ENCODE data around the gene GNG7.
"Not testable (repeated sequence)": the region's sequence is repeated elsewhere in the genome, so short reads cannot be mapped to it uniquely, and the experiment has no call there.

GNG7 gene

GRCh38 chr19:2519482-2519881, 183.0 kb downstream of the GNG7 start:
- no peak for DNase-seq (ENCODE audit: low read depth in 3 of 3, low spot score in 1 of 3)

- not testable (repeated sequence) for DNase-seq (ENCODE audit: low read depth in 3 of 3, low spot score in 1 of 3)
Observed at GRCh38 chr19:2518856-2519255, 183.6 kb downstream of the GNG7 start.

GRCh38 chr19:2517881-2518601, 184.5 kb downstream of the GNG7 start:
- no peak for DNase-seq (ENCODE audit: low read depth in 3 of 3, low spot score in 1 of 3)

- DNase-seq (ENCODE audit: low read depth in 3 of 3, low spot score in 1 of 3), result no peak
Observed at GRCh38 chr19:2516727-2517126, 185.8 kb downstream of the GNG7 start.

- no peak for DNase-seq (ENCODE audit: low read depth in 3 of 3, low spot score in 1 of 3)
Observed at GRCh38 chr19:2514981-2515518, 187.4 kb downstream of the GNG7 start.

GRCh38 chr19:2512523-2513431, 189.7 kb downstream of the GNG7 start:
- DNase-seq (ENCODE audit: low read depth in 3 of 3, low spot score in 1 of 3), result no peak

GRCh38 chr19:2511991-2512390, 190.5 kb downstream of the GNG7 start:
- DNase-seq (ENCODE audit: low read depth in 3 of 3, low spot score in 1 of 3), result no peak

- no peak for DNase-seq (ENCODE audit: low read depth in 3 of 3, low spot score in 1 of 3)
Observed at GRCh38 chr19:2511570-2511969, 190.9 kb downstream of the GNG7 start.

- no peak for DNase-seq (ENCODE audit: low read depth in 3 of 3, low spot score in 1 of 3)
Observed at GRCh38 chr19:2509096-2509495, 193.4 kb downstream of the GNG7 start.

GRCh38 chr19:2507109-2507508, 195.4 kb downstream of the GNG7 start:
- no peak for DNase-seq (ENCODE audit: low read depth in 3 of 3, low spot score in 1 of 3)

GRCh38 chr19:2506656-2507055, 195.8 kb downstream of the GNG7 start:
- not testable (repeated sequence) for DNase-seq (ENCODE audit: low read depth in 3 of 3, low spot score in 1 of 3)

GRCh38 chr19:2503521-2504109, 198.9 kb downstream of the GNG7 start:
- DNase-seq (ENCODE audit: low read depth in 3 of 3, low spot score in 1 of 3), result peak; percentile 43 to 55 (median 47)

- no peak for DNase-seq (ENCODE audit: low read depth in 3 of 3, low spot score in 1 of 3)
Observed at GRCh38 chr19:2500841-2501261, 201.6 kb downstream of the GNG7 start.

- DNase-seq (ENCODE audit: low read depth in 3 of 3, low spot score in 1 of 3), result no peak
Observed at GRCh38 chr19:2500156-2500555, 202.3 kb downstream of the GNG7 start.

- DNase-seq (ENCODE audit: low read depth in 3 of 3, low spot score in 1 of 3), result no peak
Observed at GRCh38 chr19:2497186-2497585, 205.3 kb downstream of the GNG7 start.

- DNase-seq (ENCODE audit: low read depth in 3 of 3, low spot score in 1 of 3), result no peak
Observed at GRCh38 chr19:2495651-2496316, 206.7 kb downstream of the GNG7 start.

GRCh38 chr19:2495130-2495641, 207.3 kb downstream of the GNG7 start:
- DNase-seq (ENCODE audit: low read depth in 3 of 3, low spot score in 1 of 3), result no peak

- DNase-seq (ENCODE audit: low read depth in 3 of 3, low spot score in 1 of 3), result peak in 1 of 3 donors; percentile 45
Observed at GRCh38 chr19:2494447-2495129, 207.9 kb downstream of the GNG7 start.

- DNase-seq (ENCODE audit: low read depth in 3 of 3, low spot score in 1 of 3), result no peak
Observed at GRCh38 chr19:2494084-2494446, 208.4 kb downstream of the GNG7 start.

GRCh38 chr19:2493448-2493847, 209.0 kb downstream of the GNG7 start:
- not testable (repeated sequence) for DNase-seq (ENCODE audit: low read depth in 3 of 3, low spot score in 1 of 3)
